Lower leg skin (tissue), 4 donors: ENCODE measurements around the gene FAM9B. TPM values are rescaled to one million over a fixed set of nuclear protein-coding genes. Genes with fewer than 3 reads are reported as not detected.

Experiments used
- DNase-seq, 2 donors: peaks; one replicate each; pipeline ENCODE4 v3.0.0-alpha.2; 2019; ENCODE audit warnings: low spot score in 2 of 2
- H3K4me3 ChIP-seq: fragments of 200-600 bp; sonication (generic); 2 replicates; pipeline ENCODE4 v1.5.1; 2017; ENCODE audit warnings: mild to moderate bottlenecking, low read depth; ENCODE audit not compliant: poor library complexity, severe bottlenecking
- CTCF ChIP-seq, 3 donors: fragments of 450-650 bp; IDR thresholded peaks; one replicate each; pipeline ENCODE4 v1.5.1; 2016; ENCODE audit warnings: antibody characterized with exemption in 3 of 3, mild to moderate bottlenecking in 3 of 3, moderate library complexity in 2 of 3
- POLR2A ChIP-seq, 2 donors: fragments of 450-650 bp; IDR thresholded peaks; one replicate each; pipeline ENCODE4 v1.6.1; 2016 to 2017; ENCODE audit warnings: antibody characterized with exemption in 2 of 2, mild to moderate bottlenecking in 1 of 2, moderate library complexity in 1 of 2
- whole genome bisulfite sequencing, 2 donors: methylation state at CpG; one replicate each; pipeline ENCODE4 v1.1.5; 2018; 5-methylcytosine and 5-hydroxymethylcytosine counted together
- intact Hi-C: fragments of 100-400 bp; cut with DNase I; formaldehyde crosslinking; loops from one replicate; pipeline ENCODE4 v1.15.0; 2023; ENCODE audit warnings: low total_unique reads
- total RNA-seq, 4 donors: library from RNA; depleted of rRNA; stranded (reverse); fragments of >200 nt; gene quantifications; one replicate each; pipeline ENCODE4 v1.1.0, GENCODE V29; 2016

The FAM9B gene
- total RNA-seq, 4 donors from 2014 or later, result not detected

DNA sequence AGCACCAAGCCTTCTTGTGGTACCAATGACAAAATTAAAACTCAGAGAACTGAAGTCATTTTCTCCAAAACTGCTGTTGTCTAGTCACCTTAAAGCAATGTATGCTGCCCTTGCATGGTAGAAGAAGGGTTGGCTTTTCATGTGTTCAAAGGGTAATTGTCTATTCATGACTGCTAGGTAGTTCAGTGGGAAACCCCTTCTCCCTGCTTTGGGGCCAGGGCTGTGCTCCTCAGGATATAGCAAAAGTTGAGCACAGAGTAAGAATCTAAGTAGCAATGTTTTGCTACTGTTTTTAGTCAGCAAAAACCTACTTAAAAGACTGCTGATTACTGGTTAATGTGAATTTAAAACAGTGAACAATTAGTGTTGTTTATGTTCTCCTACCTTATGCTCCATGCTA lies 30.8 kb upstream of the FAM9B start:
- intact Hi-C loops, result no loop called here

GRCh38 chrX:9062641-9063040 lies 28.7 kb upstream of the FAM9B start:
- DNase-seq, result no peak
- intact Hi-C loops, result no loop called here
- H3K4me3 ChIP-seq, result no peak overlapping the region
- WGBS, 2 donors, result 29 to 43% methylated on average over 3 of the region's 3 CpGs
- no peak for TF ChIP-seq CTCF (IDR thresholded peaks at IDR 0.05)
- no peak for TF ChIP-seq POLR2A (IDR thresholded peaks at IDR 0.05)

More for the DNA sequence above, 30.8 kb upstream of the FAM9B start:
- no peak overlapping the region for H3K4me3 ChIP-seq
- no peak for DNase-seq
- TF ChIP-seq POLR2A (IDR thresholded peaks at IDR 0.05), result no peak
- no peak for TF ChIP-seq CTCF (IDR thresholded peaks at IDR 0.05)

DNA sequence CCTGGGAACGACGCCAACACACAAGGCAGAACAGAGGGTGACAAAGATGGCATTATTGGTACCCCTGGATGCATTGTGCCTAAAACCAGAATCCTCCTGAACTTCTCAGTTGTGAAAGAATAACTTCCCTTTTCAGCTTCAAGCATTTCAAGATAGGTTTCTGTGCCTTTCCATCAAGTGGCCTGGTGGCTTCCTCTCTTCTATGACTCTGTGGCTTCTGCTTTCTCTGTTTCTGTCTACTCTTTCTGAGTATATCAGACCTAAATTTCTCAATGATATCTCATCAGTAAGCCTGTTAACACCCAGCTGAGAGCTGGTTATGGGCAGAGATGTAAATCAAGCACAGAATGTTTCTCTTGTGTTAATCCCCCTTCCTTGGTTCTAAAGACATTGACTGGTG lies 21.4 kb upstream of the FAM9B start:
- WGBS, 2 donors, result 52 to 74% methylated on average over 2 of the region's 2 CpGs
- intact Hi-C loops, result no loop called here

GRCh38 chrX:9052081-9052480 lies 18.2 kb upstream of the FAM9B start:
- TF ChIP-seq POLR2A (IDR thresholded peaks at IDR 0.05) (no peak), CTCF (IDR thresholded peaks at IDR 0.05) (no peak)
- 84 to 91% methylated on average over 3 of the region's 3 CpGs for WGBS, 2 donors
- H3K4me3 ChIP-seq, result no peak overlapping the region
- no peak for DNase-seq
- intact Hi-C loops, result no loop called here

More for the DNA sequence above, 21.4 kb upstream of the FAM9B start:
- DNase-seq, result no peak
- no peak overlapping the region for H3K4me3 ChIP-seq
- TF ChIP-seq CTCF (IDR thresholded peaks at IDR 0.05) (no peak), POLR2A (IDR thresholded peaks at IDR 0.05) (no peak)

- TF ChIP-seq CTCF (IDR thresholded peaks at IDR 0.05), result no peak
- TF ChIP-seq POLR2A (IDR thresholded peaks at IDR 0.05), result no peak
- 77 to 81% methylated on average over 3 of the region's 3 CpGs for WGBS, 2 donors
- DNase-seq, result no peak
- no peak overlapping the region for H3K4me3 ChIP-seq
- intact Hi-C loops, result no loop called here
Measured at GRCh38 chrX:9050331-9050730, 16.4 kb upstream of the FAM9B start.

GRCh38 chrX:9048801-9049200 lies 14.9 kb upstream of the FAM9B start:
- no peak overlapping the region for H3K4me3 ChIP-seq
- DNase-seq, result no peak
- no peak for TF ChIP-seq POLR2A (IDR thresholded peaks at IDR 0.05)
- intact Hi-C loops, result no loop called here
- 67 to 93% methylated on average over 1 of the region's 1 CpG for WGBS, 2 donors
